Activated T-cell treated with anti-CD3 and anti-CD28 coated beads for 48 hours (primary cell): ENCODE measurements around the gene FBXW11.
"Not testable (repeated sequence)": the region's sequence is repeated elsewhere in the genome, so short reads cannot be mapped to it uniquely, and the experiment has no call there.

Source experiments
- DNase-seq: peaks from one replicate; pipeline ENCODE4 v3.0.0-alpha.2; 2020; ENCODE audit warnings: low read depth

Gene FBXW11

DNA sequence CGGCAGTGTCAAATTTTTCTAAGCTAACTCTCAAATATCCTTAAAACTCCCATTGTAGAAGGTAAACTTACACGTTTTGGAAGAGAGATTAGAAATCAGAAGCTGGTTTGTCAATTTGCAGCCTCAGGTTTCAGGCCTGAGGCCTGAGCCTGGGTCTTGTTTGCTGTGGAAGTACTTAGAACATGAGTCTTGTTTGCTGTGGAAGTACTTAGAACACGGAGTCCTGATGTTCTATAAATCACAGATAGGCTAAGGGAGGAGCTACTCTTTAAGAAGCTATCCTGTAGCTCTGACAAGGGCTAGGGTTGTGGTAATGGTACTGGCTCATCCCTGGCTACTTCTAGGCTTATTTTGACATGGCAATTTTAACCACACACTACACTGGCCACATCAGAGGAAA is 97.8 kb downstream of the FBXW11 start:
- no peak for DNase-seq

DNA sequence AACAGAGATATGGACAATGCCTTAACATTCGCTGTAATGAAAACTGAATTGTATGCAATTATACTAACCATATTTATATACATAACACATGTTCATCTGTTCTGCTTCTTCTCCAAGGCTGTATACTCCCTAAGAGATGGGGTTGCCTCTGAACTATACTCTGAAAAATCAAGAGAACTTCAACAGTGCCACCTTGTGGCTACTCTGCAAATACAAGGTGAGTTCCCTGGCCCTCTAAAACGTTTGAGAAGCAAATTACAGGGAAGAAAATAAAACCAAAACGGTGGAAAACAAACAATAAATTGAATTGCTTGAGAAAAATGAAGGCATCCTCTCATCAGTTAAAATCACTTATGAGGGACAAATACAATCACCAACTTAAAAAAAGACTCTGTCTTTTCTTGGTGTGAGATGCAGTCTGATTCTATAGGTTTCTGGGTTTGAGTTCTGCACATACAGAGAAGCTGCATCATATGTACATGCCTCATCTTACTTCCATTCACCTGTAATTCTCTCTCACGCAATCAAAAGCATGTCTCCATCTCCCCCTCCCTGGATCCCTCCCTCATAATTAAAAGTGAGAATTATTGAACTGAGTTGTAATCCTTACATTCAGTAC is 98.6 kb downstream of the FBXW11 start:
- no peak for DNase-seq

DNA sequence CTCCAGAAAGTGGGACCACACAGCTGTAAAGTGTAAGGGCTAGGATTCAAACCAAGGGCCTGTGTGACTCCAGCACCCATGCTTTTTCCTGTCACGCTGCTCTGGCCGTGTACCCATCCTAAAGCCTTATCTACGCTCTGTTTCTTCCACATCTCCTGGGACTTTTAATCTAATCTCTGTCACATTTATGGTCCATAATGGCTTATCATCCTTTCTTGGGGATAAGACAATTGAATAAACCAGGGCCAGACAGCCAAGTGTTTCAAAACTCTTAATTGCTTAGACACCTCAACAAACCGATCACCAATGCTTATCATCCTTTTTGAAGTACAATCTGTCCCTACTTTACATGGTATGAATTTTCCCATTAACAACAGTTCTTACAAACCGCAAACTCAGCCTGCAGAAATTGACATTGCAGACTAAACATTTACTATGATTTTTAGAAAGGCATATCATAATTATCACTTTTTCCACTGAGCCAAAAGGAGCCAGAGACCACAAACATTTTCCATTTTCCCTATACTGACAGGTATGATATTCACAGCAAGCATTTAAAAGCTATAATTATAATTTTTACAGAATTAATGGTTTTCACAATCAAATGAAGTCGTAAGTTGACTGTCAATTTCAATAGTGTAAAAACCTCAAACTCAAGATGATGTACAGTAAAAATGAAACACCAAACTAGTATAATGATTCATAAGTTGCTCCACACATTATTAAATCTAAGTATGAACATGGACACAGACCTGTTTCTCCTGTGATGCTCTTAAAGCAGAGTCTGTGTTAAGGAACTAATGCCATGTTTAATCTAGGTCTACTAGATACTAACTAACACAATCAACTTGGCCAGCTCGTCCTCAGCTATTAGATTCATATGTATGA is 99.5 kb downstream of the FBXW11 start:
- DNase-seq, result no peak

DNA sequence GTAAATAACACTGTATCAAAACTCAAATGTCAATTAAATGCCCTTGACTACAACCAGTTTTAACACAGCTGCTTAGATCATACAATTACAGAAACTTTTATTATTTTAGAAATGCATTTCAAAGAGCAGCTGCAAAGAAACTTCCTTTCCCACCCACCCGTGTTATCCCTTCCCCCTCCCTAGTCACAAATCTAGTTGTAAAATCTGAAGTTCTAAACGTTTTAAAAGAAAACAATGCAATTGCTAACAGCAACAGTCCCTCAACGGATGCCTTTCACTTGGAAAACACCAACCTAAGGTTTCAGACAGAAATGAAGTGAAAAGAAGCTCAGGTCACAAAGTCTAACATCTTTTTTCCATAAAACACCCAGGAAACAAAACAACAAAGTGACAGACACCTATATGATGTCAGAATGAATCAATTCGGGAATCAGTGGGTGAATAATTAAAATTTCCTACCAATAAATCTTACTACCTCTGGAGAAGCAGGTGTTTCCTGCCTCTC is 100.3 kb downstream of the FBXW11 start:
- no peak for DNase-seq

DNA sequence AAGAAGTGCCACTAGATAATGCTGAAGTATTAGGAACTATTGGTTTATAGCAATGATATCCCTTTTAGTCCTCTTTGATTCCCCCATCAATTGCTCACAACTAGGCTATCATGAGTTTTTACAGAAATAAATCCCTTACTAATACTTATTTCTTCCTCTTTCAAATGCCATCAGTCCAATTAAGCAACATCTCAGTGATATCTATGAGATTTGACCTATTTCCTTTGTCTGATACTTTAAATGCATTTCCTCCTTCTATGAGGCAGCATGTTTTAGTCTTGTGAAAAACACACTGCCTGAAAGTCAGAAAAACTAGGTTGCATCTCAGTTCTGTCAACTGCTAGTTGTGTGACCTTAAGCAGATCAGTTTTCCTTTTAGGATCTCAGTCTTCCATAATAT is 101.6 kb downstream of the FBXW11 start:
- no peak for DNase-seq

DNA sequence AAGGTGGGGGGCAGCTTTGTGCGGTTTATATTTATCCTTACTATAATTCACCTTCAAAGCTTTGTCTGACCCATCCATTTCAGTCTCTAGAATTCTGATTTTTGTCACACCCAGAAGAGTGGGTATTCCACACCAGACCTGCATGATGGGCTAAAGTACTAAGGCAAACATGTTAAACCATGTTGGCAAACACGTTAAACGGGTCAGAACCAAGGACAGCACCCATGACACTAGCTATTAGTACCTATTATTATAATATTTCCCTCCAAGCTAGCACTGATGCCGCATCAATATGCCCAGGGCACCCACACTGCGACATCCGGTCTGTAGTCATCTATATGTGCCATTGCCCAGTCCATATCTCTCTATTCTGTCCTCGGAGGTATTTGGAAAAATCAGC is 104.7 kb downstream of the FBXW11 start:
- no peak for DNase-seq

DNA sequence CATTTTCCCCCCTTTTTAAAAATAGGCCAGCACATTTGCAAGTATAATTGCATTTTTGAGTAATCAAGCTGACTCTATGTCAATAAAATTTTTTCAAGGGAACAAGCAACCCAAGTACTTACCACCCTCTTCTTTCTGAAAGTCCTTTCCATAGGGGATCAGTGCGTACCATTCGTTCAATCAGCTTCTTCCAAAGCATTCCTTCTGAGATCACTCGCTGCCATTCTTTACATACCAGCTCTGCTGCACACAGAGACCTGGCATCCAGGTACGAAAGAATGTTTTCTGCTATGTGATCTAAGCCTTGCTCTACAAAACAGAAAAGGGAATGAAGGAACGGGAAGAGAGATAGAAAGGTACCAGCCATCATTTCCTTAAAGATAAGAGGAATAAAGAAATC is 106.6 kb downstream of the FBXW11 start:
- DNase-seq, result no peak

DNA sequence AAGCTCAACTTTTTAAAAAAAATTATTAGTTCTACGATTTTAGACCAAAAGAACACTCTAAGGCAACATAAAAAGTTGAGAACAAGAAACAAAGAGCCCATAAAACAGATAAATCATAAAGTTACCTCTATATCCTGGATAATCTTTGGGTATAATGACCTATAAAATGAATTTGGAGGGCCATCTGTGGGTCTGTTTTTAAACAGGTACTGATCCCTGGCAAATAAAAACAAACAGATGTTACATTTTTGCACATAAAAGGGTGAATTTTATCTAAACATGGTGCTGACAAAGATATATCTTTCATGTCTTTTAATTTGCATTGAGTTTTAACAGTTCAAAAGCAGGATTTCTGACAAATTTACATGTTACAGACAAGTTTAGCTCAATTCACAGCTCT is 107.6 kb downstream of the FBXW11 start:
- no peak for DNase-seq

DNA sequence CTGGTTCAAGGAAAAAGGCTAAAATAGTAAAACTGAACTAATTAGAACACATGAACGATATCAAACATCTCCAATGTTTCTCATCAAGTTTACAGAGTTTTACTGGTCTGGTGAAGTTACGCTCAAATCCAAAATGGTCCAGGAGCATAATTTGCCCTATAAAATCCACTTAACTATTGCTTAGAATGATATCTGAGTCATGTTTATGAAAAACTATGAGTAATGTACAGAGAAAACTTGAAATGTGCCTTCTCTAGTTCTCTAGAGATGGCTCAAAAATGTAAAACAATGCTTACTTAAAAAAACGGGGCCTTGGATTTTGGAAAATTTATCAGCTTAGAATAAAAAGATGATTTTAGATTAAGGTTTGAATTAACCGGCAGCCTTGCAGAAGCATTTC is 108.1 kb downstream of the FBXW11 start:
- DNase-seq, result no peak

DNA sequence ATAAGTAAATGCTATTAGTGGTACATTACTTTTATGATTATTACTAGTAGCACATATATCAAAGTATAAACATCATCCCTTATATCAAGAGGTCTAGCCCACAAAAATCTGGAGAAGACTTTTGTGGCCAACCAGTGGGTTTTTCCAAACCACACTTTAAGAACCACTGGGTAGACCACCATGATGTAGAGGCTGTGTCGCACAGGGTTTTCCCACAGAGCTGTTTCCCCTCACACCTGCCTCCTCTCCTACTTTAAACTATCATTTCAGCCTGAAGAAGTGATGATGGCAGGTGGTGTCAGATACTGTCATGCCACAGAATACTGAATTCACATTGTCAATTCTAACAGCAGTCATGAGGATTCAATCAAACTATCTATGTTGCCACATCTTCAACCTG is 109.2 kb downstream of the FBXW11 start:
- peak; percentile 19 for DNase-seq

DNA sequence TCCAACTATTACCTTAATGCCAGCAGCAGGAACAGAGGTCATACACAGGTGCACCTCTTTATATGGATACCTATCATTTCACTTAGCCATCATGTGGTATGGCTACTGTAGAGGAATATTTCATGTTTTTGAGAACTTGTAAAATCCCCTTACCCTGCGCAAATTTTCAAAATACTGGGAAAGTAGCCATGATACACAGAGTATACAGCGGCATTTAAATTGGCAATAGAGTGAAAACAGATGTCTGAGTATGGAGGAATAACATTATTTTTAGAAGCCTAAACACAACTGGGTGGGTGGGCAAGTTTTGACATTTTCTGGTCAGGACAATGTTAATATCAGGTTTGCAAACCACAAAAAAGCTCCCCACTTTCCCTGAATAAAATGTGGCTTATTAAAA is 111.4 kb downstream of the FBXW11 start:
- DNase-seq, result no peak

DNA sequence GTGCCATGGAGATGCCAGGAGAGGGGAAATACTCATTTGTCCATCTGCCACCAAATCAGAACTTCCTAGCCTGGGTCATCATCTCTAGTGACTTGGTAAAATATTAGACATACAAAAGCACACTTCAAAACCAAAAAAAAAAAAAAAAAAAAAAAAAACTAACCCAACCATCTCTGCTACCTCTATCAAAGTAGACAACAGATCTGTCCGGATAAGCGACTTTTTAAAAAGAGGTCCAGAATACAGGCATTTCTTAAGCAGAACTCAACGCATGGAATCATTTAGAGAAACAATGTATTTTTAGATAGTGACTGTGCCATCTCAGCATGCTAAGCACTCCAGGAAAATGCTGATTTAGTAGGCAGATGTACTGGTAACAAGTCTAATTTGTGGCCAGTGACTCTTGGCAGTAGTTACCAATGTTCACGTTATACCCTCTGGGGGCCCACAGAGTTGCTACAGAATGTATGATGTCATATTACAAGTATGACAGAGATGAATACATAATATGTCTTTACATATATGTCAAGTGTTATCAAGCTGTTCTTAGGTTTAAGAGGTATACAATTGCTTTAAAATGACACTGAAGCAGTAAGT is 113.0 kb downstream of the FBXW11 start:
- no peak for DNase-seq

DNA sequence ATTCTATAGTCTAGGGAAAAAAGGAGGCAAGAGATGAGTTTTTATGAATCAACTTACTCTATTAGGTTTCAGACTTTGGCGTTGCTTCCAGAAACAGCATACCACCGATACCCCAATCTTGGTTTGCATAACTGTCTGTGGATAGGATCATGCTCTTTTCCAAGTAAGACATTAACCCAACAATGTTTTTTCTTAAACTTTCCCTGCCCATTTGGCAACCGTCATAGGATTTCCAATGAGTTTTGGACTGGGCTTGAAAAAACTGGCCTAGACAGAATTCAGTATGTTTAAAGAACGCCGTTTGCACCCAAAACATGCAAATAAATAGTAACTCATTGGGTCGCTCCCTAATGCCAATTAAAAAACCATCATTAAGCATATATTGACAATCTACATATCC is 114.8 kb downstream of the FBXW11 start:
- no peak for DNase-seq

DNA sequence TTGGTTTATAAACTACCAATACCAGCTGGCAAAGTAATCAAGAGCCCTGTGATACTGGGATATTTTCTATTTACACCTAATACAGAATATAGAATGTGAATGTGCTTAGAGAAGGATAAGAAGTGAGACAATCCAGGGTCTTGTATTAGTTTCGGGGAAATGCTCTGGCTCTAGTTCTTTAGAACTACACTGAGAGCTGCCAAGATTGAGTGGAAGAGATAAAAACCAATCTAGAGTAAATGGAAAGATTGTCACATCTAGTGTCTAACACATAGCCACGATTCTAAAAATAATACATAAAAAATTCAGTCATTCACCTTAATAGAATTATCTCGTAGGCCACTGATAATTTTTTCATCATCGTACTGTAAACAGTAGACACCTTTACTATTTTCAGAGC is 115.3 kb downstream of the FBXW11 start:
- no peak for DNase-seq

DNA sequence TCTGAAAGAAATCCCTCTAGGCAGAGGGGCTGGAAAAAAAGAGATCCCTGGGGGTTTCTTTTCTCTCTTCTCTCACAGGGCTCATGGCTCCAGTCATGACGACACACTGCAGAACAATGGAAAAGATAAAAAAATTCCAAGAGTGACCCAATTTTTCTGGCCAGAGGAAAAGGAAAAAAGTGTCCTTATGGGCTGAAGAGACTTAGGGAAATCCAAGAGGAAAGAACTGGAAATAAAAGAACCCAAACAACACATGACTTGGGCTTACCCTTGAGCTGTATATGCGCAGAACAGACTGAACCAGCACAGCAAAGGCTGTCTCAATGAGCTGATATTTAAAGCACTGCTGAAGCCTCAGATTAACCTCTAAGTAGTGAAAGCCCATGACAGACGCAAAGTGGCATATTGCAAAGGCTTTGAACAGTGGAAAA is 118.4 kb downstream of the FBXW11 start:
- no peak for DNase-seq

DNA sequence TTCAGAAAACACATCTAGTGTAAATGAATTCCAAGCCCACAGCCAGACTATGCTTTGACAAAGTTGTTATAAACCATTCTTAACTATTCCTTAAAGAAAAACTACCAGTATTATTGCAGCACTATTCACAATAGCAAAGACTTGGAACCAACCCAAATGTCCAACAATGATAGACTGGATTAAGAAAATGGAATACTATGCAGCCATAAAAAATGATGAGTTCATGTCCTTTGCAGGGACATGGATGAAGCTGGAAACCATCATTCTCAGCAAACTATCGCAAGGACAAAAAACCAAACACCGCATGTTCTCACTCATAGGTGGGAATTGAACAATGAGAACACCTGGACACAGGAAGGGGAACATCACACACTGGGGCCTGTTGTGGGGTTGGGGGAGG is 120.4 kb downstream of the FBXW11 start:
- not testable (repeated sequence) for DNase-seq

DNA sequence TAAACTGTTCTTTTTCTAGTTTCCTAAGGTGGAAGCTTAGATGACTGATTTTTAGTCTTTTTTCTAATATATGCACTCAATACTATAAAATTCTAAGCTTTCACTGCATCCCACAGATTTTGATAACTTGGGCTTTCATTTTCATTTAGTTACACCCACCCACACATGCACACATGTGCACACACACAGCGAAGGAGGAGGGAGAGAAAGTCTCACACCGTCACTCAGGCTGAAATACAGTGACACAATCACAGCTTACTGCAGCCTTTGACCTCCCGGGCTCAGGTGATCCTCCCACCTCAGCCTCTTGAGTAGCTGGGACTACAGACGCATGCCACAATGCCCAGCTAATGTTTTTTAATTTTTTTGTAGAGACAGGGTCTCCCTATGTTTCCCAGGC is 124.3 kb downstream of the FBXW11 start:
- DNase-seq, result no peak

DNA sequence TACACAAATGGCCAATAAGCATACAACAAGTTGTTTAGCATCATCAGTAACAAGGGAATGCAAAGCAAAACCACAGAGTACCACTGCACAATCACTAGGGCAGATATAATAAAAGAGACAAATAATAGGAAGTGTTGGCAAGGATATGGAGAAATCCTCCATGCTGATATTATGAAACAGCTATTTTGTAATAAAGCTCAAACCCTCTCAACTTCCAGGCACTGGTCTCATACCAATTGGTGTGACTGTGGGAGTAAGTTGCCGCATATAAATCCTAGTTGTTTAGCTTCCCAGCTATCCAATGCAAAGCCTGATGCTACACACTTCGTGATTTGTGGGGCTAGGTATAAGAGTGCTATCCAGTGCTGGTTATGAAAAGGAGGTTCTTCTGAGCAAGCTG is 132.2 kb downstream of the FBXW11 start:
- no peak for DNase-seq

DNA sequence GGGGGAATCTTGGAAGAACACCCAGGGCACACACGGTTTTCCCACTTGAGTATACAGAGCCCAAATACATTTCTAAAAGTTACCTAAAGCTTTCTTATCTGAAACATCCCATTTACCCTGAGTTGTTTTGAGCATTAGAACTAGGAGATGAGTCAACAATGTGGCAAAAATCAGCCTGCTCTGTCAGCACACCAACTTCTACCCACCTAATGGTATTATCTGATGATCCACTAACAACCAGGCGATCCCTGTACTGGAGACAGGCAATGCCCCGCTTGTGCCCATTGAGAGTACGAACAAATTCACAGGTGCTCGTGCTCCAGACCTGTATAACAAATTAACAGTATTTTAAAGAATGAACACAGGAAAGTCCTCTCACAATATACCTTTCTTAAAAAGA is 133.8 kb downstream of the FBXW11 start:
- DNase-seq, result no peak

DNA sequence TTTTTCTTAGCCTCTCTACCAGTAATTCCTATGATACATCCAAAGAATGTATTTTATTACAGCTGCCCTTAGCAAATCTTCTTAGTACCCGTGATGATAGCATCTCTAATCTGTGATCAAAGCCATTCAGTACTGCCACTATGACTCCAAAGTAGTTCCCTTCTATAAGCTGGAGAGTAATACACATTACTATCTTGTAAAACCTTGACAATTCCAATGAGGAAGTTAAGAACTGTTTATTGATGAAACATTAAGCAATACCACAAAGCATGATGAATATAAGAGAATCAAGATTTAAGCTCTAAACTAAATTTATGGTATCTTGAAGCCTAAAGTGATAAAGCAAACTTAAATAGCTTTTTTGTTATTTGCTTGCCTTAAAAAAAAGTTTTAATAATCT is 134.7 kb downstream of the FBXW11 start:
- no peak for DNase-seq

DNA sequence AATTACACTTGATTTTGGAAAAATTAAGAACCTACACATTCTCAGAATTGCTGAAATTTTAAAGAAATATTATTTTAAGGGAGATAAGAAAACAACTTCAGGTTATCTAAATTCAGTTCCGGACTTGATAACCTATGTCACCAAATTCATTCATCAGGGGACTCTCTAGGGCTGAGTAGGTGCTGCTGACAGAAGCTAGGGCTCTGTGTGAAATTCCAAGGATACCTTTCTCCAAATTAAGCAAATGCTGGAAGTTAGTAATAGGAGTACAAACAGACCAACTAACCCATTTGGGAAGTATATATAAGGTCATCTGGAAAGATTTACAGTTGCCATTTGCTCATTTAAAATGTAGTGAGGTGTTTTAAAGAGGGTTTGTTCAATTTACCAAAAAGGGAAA is 136.5 kb downstream of the FBXW11 start:
- no peak for DNase-seq

DNA sequence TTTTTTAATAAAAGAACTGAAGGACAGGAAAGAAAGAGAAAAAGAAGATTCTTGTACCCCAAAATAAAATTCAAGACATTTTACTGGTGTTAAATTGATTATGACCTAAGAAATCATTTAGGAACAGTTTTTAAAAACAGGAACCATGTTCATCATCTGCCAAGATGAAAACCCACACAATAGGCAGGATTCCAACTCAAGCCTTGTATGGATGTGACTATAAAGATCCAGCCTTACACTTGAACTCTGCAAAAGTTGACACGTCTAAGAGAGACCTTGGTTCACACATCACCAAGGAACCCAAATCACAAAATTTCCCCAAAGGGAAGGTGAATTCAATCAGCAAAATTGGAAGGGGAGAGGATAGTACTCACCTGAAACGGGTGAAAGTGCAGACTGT is 138.2 kb downstream of the FBXW11 start:
- no peak for DNase-seq

DNA sequence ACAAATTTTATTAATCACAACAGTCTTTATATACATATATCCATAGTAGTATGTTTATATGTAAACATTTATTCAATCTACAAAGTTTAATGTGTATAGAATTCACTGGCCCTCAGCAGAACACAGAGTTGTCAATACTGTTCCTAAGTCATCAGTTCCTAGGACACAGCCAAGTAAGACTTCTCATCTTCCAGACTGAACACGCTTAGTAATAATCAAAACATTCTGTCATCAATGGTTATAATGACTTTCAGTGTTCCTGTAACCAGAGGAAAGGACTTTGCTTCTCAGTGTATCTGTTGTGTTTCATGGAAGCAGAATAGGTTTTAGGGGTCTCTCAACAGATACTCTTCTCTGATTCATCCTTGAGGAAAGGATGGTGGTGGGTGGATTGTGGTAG is 138.7 kb downstream of the FBXW11 start:
- no peak for DNase-seq
